NCI-H1105 (cell line): ENCODE data around the gene WDR75.
A peak's percentile ranks its signal among the peaks of the same experiment; 100 is the strongest.
"Not testable (repeated sequence)": the region's sequence is repeated elsewhere in the genome, so short reads cannot be mapped to it uniquely, and the experiment has no call there.

Source experiments
- DNase-seq: peaks from one replicate; lab custom pipeline; 2025; lab: John Stamatoyannopoulos, UW

Gene WDR75

DNA sequence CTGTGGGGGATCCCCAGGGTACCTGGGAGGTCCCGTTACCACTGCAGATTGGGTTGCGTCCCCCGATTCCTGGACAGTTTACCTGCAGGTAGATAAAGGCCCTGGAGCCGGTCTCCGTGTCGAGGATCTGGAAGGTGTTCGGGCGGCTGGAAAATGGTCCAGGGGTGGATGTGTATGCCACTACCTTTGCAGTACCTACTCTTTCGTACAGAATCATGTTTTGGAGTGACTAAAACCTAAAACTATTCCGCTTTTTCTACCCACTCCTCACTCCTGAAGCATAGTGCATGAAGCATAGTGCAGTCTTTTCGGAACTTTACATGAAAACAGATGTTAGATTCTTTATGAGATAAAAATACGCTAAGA is 418 bp downstream of the WDR75 start:
- DNase-seq = peak; percentile 12

DNA sequence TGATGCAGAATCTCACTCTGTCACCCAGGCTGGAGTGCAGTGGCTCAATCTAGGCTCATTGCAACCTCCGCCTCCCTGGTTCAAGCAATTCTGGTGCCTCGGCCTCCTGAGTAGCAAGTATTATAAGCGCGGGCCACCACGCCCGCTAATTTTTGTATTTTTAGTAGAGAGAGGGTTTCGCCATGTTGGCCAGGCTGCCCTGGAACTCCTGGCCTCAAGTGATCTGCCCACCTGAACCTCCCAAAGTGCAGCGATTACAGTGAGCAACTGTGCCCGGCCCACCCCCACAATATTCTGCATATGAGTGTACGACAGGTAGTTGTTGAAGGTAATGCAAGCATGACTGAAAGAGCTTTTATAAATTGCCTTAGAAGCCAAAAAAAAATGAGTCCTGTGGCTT is 1.2 kb downstream of the WDR75 start:
- no peak for DNase-seq

DNA sequence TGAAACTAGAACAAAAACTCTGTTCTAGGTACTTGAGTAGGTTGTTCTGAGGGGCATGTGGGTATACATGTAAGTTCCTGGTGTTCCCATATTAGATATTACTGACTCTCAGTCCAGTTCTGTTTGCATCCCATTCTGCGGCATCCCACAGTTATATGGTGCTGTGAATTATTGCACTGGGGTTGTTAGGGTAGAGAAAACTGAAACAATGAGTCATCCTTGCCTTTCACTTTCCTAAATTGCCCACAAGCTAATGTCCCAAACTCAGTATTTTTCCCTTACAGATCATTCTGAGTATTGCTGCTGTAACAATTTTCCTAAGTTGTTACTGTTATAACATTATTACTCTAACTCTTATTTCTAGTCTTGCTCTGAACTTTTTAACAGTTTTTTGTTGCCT is 3.0 kb downstream of the WDR75 start:
- DNase-seq = no peak

- no peak for DNase-seq
These were observed 5.5 kb downstream of the WDR75 start for GRCh38 chr2:189446780-189447179.

DNA sequence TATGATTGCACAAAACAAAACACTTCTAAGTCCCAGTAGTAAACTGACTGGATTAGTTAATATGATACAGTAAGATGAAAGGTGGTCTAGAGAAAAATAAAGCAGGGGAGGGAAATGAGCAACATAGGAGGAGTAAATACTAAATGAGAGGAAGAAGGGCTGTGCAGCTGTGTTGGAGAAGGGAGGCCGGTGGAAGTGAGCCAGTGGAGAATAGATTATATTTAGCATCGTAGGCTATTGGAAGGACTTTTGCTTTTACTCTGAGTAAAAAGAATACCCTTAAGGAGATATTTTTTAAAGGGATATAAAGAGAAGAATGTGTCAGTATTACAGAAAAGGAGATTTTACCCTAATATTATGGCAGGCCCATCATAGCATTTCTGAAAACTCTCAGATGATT is 12.7 kb downstream of the WDR75 start:
- DNase-seq = no peak

GRCh38 chr2:189465076-189465475 is 23.8 kb downstream of the WDR75 start:
- no peak for DNase-seq

DNA sequence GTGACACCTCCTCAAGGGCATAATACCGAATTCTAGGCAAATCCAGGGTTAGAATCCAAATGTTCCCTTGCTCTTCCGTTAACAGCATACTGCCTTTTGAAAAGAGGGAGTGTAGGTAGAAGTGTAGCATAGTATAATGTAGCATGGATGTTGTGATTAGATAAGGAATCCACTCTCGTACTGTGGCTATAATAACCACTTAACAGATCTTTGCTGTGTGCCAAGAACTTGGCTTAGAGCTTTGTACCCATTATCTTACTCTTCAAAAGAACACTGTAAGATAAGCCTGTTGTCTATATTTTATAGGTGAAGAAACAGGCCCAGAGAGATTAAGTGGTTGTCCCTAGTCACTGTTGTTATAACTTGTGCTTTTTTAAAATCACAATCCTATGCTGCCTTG is 24.2 kb downstream of the WDR75 start:
- no peak for DNase-seq

- DNase-seq = no peak
These were observed 24.8 kb downstream of the WDR75 start for GRCh38 chr2:189466046-189466445.

DNA sequence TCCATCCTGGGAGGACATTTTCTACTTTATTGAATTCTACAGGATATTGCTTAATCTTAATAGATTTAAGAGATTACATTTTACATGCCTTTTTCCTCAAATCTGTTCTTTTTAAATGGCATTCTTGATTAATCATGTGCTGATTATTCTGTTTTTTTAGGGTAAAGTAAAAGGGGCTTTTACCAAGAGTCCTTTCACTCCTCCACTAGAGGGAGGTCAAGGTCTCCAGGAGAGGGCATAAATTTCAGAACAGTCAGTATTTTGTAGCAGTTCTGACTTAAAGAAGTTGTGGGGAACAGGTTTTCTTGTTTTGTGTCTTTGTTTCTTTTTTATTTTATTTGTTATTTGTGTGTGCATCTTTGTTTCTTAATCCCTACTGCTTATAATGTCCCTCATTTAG is 25.4 kb downstream of the WDR75 start:
- DNase-seq = no peak

- no peak for DNase-seq
These were observed 25.9 kb downstream of the WDR75 start for GRCh38 chr2:189467160-189467559.

DNA sequence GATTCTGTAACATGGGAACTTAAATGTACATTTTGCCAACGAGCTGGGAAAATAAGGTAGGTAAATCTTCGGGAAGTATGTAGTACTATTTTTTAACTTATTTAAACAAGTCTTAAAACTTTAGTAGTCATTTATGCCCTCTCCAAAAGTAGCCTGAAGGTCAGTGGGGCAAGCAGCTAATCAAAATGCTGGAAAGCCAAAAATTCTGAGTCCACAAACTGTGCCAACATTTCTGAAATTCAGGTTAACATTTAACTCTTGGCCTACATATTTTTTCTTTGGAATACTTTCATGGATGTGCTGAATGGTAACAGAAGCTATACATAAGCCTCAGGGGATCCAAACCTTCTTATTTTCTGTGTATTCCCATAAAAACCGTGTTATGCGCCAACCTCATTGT is 26.3 kb downstream of the WDR75 start:
- DNase-seq = no peak

DNA sequence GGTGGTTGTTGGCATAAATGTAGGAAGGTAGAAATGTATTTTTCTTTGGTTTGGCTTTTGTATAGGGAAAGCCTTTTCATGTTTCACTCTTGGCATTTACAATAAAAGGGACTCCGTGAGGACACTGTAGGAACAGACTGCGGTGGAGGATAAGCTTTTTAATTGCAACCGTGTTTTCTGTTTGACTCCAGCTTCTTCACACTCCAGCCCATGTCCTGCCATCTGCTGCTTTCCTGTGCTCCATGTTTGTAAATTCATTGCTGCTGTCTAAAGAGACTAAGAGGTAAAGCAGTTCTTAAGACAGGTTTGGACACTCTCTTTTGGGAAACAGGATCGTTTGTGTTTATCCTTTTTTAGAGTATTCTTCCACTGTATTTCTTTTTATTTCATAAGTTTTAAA is 33.3 kb downstream of the WDR75 start:
- DNase-seq = no peak

GRCh38 chr2:189477756-189478155 is 36.5 kb downstream of the WDR75 start:
- DNase-seq = no peak

- DNase-seq = not testable (repeated sequence)
These were observed 37.0 kb downstream of the WDR75 start for GRCh38 chr2:189478289-189478688.

DNA sequence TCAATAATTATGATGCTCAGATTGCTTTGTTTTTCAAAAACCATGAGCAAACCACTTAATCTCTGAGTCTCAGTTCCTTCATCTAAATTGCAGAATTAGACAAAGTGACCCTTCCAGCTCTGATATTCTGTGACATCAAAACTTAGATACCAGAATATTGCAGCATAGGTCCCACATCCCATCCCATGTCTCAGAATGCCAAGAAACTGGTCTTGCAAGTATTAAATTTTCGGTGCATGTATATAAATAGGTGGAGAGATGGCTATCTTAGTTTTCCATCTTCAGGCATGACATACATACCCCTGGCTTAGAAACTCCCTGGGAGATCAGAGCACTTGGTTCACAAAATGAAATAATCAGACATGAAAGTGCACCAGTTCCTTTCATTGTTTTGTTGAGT is 39.8 kb downstream of the WDR75 start:
- no peak for DNase-seq

DNA sequence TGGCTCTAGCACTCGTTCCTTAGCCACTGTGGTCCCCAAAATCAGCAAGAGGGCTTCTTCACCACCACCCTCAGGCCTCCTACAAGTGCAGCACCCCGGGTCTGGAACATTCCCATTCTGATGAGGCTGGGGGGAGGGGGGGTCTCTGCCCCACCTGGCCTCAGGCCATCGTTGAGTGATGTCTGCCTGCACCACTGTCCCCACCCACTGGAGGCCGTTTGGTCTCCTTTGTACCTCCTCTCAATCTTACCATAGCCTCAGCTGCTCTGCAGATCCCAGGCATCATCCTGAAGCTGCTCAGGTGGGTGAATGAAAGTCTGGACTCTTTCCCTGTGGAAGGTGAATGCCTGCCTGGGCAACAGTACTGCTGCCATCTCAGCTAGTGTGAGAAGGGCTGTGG is 42.3 kb downstream of the WDR75 start:
- DNase-seq = no peak

- DNase-seq = no peak
These were observed 42.9 kb downstream of the WDR75 start for GRCh38 chr2:189483980-189484740.

- no peak for DNase-seq
These were observed 43.9 kb downstream of the WDR75 start for GRCh38 chr2:189485146-189485545.

- DNase-seq = no peak
These were observed 45.0 kb downstream of the WDR75 start for GRCh38 chr2:189486237-189486770.

DNA sequence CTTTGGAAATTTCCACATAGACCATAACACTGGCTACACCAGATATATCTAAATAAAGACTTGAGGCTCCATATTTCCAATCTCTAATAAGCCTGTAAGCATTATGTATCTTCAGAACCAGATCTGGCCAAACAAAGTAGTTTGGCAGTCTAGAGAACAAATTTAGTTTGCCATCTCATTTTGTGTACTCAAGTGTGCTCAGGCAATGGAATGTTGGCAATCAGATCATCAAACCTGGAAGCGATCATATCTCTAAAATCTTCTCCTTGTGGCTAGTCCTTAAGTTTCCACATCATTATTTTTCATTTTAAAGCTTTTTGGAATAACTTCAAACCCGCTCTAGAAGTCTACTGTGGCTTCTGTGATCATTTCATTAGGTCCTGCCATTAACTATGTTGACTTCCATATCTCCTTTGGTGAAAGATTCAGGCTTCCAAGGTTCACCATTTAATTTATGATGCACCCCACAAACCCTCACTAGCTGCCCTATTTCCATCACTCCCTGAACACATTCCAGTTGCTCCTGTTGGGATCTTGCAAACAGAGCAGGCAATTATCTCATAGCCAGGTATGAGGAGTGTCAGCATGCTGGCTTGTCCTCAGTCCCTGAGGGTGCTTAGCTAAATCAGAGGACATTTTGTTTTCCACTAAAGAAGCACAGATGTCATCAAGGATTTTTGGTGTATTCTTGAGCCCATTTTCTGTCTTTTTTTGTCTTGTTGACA is 46.2 kb downstream of the WDR75 start:
- no peak for DNase-seq

DNA sequence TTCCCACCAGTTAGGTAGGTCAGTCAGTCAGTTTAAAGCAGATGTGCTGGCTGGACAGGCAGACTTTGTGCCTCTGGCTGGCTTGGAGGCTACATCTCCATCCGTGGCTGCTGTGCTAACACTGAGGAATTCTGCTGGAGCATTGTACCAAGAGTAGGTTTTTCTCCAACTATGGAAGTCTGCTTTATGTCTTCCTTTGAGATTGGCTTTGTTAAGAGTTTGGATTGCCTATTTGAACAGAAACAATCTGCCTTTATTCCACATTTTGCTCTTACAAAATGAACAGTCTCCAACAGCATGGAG is 46.7 kb downstream of the WDR75 start:
- no peak for DNase-seq

DNA sequence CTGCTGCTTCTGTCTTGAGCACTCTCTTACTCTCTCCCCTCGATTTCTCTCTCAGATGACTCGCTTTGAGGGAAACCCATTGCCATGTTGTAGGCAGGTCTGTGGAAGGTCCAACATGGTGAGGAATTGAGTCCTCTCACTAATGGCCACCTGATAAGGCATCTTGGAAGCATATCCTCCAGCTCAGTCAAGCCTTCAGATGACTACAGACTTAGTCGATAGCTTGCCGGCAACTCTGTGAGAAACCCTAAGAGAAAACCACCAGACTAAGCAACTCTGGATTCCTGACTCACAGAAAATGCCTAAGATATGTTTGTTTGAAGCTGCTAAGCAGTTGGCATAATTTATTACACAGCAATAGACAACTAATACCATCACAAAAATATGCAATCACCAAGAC is 51.2 kb downstream of the WDR75 start:
- DNase-seq = no peak

DNA sequence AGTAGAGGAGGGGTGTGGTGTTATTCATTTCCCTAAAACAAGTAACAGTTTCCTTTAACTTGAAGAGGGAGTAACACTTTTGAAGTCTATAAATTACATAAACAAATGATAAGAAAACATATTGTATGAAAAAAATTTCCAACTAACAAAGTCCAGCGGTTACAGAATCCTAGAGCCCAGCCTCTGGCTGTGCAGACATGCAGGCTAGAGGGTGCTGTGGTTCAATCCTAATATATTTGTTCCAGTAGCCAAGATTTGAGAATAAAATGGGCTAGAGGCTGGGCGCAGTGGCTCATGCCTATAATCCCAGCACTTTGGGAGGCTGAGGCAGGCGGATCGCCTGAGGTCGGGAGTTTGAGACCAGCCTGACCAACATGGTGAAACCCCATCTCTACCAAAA is 56.9 kb downstream of the WDR75 start:
- DNase-seq = no peak

- DNase-seq = no peak
These were observed 57.9 kb downstream of the WDR75 start for GRCh38 chr2:189499137-189499536.
